Left cardiac atrium (tissue), 4 donors: Measurements from ENCODE around the gene TES. TPM values are rescaled to one million over a fixed set of nuclear protein-coding genes. Genes with fewer than 3 reads are reported as not detected.
"Not testable (repeated sequence)": the region's sequence is repeated elsewhere in the genome, so short reads cannot be mapped to it uniquely, and the experiment has no call there.

Source experiments
- ATAC-seq, 2 donors: fragments of 200-7000 bp; cut with Tn5 transposase; one replicate each; pipeline ENCODE4 v1.9.1; 2020; ENCODE audit warnings: mild to moderate bottlenecking in 2 of 2, moderate library complexity in 2 of 2
- DNase-seq: peaks from one replicate; pipeline ENCODE4 v3.0.0-alpha.2; 2020
- intact Hi-C, 2 donors: fragments of 100-400 bp; cut with DNase I; formaldehyde crosslinking; loops; one replicate each; pipeline versions ENCODE4 v1.14.1 to v1.15.1; 2022 to 2023
- total RNA-seq, 2 donors: library from RNA; stranded (reverse); fragmentation: NEBNext Ultra II Directional; extraction: Animal tissue kit (Norgen Biotek cat#: 25700); gene quantifications; one replicate each; pipeline ENCODE4 v1.2.1, GENCODE V29; 2021
- donor health status: DM: no; HTN: yes; CAD: no.
- donor health status: DM: no; HTN: yes; CAD: no; lungs with severe emphysema.
- donor health status: DM: yes; HTN: yes; CAD: no.
- donor health status: Dilated cardiomyopathy.

TES gene
- total RNA-seq, 2 donors from 2014 or later = 22.5 to 27.6 TPM

DNA sequence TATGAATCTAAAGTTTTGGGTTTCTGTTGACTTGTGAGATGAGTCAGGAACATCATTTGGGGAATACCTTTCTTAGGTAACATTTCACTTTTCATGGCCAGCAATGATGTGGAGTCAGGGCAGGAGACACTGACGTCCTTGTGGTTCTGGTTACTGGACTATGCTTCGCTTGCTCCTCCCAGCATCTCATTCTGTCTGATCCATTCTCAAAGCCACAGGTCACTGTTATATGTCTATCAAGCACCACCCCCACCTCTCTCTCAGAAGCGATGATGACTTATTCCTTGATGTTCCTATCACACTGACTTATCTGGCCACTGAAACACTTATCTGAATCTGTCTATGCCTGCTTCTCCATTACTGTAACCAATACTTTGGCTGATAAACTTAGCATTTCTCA lies 51.6 kb downstream of the TES start:
- no peak for DNase-seq
- no peak for ATAC-seq
- intact Hi-C loops = loop anchor here (5.0 to 10.0 kb wide), 4 partner anchors 83 to 545 kb away; partner anchors contain the start of gene CAV1 (in 1 of the 2)

DNA sequence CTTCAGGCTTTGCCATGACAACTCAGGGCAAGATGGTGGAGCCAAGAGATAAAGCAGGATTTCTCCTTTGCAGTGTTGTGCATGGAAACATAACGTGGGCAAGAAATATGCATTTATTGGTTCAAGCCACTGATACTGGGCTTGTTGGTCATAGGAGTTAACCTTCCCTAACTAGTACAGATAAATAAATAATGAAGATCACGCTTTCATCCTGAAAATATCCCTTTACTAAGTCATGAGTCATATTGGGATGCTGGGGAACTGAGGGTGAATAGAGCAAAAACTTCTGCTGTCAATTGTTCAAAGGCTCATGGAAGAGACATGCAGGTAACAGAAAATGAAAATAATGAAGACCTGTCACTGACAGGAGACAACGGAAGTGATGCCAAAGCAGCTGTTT lies 55.5 kb downstream of the TES start:
- ATAC-seq = no peak
- intact Hi-C loops = loop anchor here in 1 of 2 donors (10.0 kb wide), 1 partner anchor 79 kb away; no protein-coding TSS in a partner anchor
- no peak for DNase-seq

DNA sequence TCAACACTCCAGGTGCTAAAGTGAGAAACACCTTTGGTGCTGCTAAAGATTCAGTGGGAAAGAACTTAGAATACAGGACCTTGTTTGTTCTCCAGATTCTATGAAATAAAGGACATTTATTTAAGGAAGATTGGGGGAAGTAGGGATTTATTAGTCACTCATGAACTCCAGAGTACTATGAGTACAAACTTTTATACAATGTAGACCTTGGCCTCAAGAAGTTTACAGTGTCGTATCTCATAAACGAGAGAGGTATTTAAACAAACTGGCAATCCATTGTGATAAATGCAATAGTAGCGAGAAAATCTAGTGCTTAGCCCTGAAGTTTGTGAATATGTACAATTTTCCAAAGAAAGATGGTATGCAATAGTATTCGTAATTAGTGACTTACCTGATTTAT lies 59.1 kb downstream of the TES start:
- intact Hi-C loops = loop anchor here in 1 of 2 donors (10.0 kb wide), 1 partner anchor 75 kb away; no protein-coding TSS in a partner anchor
- ATAC-seq = no peak

DNA sequence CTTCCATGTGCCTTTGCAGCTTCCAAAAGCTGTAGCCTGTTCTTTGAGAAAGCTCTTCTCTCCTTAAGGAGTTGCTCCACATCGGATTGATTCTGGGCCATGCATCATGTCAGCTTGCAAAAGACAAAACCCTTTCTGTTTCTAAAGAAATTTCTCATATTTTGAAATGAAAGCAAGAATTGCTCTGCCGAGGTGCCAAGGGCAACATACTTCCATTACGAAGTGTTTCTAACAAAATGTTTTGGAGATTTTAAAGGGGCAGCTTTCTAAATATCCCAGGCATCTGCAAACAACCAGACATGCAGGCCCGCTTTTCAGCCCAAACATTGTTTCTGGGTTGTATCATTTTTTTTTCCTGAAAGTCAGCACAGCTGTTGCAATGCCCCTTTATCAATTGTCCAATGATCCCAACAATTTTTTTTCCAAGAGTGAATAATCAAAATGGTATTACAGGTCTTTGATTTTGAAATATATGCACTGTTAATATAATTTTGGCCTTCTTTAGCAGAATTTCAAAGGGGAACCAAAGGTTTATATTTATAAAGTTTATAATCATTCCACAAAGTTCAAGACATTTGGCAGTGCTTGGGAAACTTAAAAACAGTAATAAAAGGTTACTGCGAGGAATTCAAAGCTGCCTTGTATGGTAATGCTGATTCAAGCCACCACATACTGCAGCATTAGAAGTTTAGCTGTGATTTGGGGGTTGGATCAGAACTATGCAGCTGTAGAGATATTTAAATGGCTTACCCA lies 61.0 kb downstream of the TES start:
- peak; percentile 57 to 76 for ATAC-seq
- DNase-seq = no peak
- intact Hi-C loops = loop anchor here in 1 of 2 donors (10.0 kb wide), 2 partner anchors 73 to 163 kb away; no protein-coding TSS in a partner anchor

More for the DNA sequence above, 59.1 kb downstream of the TES start:
- no peak for DNase-seq

DNA sequence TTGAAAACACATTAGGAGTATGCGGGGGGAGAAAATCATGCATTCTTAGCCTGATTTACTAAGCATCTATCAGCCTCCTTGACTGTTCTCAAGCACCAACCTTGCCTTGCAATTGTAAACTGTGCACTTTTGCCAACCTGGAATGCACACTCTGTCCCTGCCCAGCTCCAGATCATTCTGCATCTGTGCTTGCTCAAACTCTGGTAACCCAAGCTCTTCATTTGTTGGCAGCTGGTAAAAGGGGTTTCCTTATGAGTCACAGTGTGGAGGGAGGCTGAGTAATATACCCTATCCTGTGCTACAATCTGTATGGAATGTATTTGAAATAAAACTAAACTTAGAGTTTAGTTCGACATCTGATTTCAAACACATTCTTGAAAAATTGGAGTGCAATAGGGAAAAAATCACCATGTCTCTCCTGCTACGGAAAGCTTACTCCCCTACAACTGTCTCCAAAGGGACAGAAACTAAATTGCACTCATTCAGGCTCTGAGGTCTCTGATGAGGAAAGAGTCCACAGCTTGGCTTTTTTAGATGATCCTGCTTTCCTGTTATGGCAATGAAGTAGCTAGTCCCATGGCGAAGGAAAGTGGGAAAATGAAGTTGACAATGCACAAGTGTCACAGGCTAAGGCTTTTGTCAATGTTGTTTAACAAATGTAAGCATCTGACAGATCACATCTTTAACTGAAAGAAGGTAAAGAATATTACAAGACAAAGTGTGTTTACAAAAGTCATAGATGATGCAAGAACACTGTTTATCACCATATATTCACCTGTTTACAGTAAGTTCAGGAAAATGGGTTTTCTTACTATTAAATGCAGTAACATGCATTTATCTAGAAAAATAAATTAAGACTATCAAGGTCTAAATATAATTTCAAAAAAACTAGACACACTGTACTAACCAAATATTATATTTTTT lies 61.9 kb downstream of the TES start:
- intact Hi-C loops = loop anchor here in 1 of 2 donors (10.0 kb wide), 2 partner anchors 73 to 163 kb away; no protein-coding TSS in a partner anchor
- DNase-seq = peak; percentile 33
- peak; percentile 89 to 99 for ATAC-seq

DNA sequence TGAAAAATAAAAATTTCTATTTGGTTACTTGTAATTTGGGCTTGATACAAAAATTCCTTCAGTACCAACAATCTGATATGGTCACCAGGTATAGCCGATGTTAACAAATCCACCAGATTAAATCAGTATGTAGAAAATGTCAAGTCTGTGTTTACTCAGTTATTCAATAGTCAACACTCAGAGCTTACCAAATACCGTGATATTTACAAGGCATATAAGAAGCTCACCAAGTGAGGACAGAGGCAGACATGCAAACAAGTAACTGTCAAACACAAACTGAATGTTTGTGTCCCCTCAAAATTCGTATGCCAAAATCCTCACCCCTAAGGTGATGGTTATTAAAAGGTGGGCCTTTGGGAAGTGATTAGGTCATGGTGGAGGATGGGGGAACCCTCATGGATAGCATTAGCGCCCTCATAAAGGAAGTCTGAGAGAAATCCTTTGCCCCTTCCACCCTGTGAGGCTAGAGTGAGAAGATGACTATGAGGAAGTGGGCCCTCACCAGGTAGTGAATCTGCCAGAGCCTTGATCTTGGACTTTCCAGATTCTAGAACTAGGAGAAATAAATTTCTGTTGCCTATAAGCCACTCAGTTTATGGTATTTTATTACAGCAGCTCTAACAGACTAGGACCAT lies 63.1 kb downstream of the TES start:
- no peak for ATAC-seq
- DNase-seq = no peak
- intact Hi-C loops = loop anchor here in 1 of 2 donors (10.0 kb wide), 2 partner anchors 71 to 161 kb away; no protein-coding TSS in a partner anchor

DNA sequence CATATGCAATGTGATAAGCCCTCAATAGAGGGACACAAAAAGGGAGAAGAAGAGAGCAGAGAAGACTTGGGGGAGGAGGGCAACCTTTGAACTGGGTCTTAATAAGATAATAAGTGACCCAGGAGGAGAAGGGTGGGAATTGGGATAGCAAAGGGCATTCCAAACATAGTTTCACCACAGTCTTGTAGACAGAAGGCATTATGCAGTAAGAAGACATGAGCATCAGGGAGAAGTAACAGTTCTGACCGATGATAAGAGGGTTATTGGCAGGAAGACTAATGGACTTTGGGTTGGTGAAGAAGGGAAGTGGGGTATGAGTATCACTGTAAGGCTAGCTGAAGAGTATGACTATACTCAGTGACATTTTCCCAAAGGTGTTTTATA lies 63.6 kb downstream of the TES start:
- intact Hi-C loops = loop anchor here in 1 of 2 donors (10.0 kb wide), 2 partner anchors 71 to 161 kb away; no protein-coding TSS in a partner anchor
- DNase-seq (no peak), ATAC-seq (no peak)

DNA sequence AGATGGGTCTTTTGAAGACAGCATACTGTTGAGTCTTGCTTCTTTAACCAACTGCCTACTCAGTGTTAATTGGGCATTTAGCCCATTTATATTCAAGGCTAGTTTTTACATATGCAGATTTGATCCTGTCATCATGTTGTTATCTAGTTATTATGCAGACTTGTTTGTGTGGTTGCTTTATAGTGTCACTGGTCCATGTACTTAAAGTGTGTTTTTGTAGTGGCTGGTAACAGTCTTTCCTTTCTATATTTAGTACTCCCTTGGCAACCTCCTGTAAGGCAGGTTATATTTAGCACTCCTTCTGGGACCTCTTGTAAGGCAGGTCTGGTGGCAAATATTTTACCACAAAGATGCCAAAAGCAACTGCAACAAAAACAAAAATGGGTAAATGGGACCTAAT lies 66.7 kb downstream of the TES start:
- intact Hi-C loops = loop anchor here in 1 of 2 donors (10.0 kb wide), 2 partner anchors 68 to 158 kb away; no protein-coding TSS in a partner anchor
- DNase-seq (no peak), ATAC-seq (peak; percentile 54 to 55)

DNA sequence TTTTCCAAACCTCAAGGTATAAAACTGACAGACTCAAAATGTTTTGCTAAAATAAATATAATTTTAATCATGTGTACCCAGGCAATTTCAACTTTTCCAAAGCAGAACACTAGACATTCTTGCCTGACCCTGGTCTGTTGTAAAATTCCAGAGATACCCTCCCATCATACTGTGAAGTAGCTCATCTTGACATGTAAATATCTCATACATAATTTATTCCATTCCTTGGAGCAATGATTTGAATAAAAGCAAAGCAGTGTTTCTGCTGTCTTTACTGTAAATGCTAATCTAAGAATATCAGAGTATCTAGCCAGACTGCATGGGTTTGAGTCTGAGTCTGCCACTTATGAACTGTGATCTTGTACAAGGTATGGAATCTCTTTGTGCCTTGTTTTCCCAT lies 68.9 kb downstream of the TES start:
- no peak for ATAC-seq
- intact Hi-C loops = loop anchor here in 1 of 2 donors (10.0 kb wide), 2 partner anchors 66 to 156 kb away; no protein-coding TSS in a partner anchor
- DNase-seq = no peak

DNA sequence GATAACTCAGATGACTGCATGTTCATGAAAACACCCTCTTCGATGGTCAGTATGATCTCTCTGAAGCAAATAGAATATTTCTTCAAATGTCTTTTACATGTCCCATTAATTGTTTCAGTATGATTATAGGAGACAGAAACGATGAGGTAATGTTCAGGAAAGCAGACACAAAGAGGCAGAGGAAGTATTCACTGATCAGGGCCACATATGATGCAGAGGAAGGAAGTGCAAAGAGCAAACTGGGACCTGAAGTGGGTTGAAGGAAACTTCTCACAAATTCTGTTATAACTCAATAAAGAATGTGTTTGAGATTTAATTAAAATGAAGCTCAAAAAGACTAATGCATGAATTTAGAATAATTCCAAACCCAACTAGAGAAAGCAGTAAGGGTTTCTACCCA lies 70.5 kb downstream of the TES start:
- intact Hi-C loops = no loop called here
- no peak for ATAC-seq

DNA sequence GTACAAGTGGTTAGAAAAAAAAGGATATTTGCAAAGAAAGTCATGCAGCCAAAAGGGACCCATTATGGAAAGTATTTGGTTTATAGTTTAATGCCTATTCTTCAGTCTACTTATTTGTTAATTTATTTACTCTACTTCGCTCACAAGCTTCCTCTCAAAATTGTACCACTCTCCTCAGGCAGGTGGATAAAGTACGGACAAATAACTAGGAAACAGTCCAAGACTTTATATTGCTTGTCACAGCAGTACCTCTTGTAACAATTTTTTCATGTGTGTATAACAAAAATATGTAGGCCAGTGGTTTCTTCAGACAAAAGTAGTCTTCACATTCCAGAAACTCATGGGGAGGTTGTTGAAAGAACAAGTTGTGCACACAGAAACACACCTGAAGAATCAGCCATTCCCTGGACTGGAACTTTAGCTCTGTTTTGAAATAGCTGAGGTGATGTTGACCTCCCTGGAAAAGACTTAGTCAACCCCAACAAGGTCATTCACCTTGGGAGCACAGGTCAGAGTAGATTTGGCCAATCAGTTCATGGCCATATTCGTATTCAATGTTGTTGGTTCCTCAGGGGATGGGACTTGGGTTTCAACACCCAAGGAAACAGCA lies 73.4 kb downstream of the TES start:
- DNase-seq = no peak
- no peak for ATAC-seq
- intact Hi-C loops = no loop called here

More for the DNA sequence above, 70.5 kb downstream of the TES start:
- DNase-seq = no peak

DNA sequence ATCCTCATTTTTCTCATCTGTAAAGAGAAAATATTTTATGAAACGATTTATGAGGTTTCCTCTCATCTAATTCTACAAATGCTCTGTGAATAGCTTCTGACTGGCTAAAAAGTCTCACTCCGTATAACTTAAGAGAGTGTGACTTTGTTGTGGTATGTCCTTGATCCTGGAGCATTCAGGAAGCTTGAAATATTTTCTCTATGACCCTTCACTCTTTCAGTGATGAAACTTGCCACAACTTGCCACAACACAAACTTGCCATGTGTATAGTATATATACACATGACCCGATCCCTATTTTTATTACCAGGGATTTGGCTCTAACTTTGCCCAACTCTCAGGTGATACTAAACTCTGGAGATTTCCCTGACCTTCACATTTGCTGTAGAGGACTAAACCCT lies 74.1 kb downstream of the TES start:
- DNase-seq = no peak
- no peak for ATAC-seq
- intact Hi-C loops = no loop called here

DNA sequence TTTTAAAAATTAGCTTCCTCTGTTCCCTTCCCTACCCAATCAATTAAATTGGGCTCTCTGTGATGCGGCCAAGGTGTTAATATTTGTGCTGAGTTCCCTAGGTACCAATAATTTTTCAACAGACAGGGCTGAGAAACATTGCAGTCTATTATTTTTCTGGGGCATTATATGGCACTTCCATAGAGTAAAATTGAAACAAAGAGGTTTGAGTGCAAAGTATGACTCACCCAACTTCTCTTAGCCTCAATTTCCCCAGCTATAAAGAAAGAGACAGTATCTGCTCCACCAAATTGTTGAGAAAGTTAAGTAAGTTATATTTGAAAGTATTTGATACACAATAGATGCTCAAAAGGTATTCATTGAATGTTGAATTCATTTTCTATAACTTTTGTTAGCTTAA lies 74.9 kb downstream of the TES start:
- intact Hi-C loops = no loop called here
- DNase-seq (no peak), ATAC-seq (no peak)

DNA sequence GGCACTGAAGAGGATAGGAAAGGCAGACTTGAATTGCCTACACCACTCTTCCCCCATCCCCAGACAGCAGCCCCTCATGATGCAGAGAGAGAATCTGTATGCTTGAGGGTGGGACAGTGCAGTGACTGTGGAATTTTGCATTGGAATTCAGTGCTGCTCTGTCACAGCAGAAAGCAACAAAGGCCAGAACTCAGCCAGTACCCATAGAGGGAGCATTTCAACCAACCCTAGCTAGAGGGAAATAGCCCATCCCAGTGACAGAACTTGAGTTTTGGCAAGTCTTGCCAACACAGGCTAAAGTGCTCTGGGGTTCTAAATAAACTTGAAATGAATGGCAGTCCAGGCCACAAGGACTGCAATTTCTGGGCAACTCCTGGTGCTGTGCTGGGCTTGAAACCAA lies 80.4 kb downstream of the TES start:
- DNase-seq (no peak), ATAC-seq (no peak)
- intact Hi-C loops = loop anchor here in 1 of 2 donors (1.0 kb wide), 1 partner anchor 11 kb away; no protein-coding TSS in a partner anchor

DNA sequence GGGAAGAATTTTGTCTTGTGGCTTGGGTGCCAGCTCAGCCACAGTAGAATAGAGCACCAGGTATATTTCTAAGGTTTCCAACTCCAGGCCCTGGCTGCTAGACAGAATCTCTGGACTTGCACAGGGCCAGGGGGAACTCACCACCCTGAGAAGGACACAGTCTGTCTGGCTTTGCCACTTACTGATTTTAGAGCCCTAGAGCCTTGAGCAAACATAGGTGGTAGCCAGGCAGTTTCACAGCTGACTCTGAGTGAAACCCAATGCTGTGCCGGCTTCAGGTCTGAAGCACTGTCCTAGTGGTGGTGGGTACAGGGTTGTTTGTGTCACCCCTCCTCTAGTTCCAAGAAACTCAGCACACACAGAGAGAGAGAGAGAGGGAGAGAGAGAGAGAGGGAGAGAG lies 81.6 kb downstream of the TES start:
- no peak for DNase-seq
- intact Hi-C loops = loop anchor here in 1 of 2 donors (1.0 kb wide), 1 partner anchor 9 kb away; no protein-coding TSS in a partner anchor
- ATAC-seq = no peak

DNA sequence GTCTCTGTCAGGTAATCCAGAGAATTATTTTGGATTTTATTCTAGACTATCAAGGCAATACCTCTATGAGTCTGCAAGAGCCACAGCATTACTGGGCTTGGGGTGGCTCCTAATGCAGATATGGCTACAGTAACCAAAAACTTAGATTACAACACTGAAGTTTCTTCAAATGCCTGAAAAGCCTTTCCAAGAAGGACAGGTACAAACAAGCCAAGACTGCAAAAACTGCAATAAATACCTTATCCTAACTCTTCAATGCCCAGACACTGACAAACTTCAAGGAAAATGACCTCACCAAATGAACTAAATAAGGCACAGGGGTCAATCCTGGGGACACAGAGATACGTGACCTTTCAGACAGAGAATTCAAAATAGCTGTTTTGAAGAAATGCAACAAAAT lies 82.0 kb downstream of the TES start:
- DNase-seq (no peak), ATAC-seq (no peak)
- intact Hi-C loops = no loop called here

DNA sequence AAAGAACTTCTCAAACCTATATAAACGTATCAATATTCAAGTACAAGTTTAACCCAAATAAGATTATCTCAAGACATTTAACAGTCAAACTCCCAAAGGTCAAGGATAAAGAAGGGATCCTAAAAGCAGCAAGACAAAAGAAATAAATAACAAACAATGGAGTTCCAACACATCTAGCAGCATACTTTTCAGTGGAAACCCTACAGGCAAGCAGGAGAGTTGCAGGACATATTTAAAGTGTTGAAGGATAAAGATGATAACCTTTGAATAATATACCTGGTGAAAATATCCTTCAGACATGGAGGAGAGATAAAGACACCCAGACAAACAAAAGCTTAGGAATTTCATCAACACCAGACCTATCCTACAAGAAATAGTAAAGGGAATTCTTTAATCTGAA lies 82.8 kb downstream of the TES start:
- DNase-seq = no peak
- intact Hi-C loops = no loop called here
- ATAC-seq = no peak

DNA sequence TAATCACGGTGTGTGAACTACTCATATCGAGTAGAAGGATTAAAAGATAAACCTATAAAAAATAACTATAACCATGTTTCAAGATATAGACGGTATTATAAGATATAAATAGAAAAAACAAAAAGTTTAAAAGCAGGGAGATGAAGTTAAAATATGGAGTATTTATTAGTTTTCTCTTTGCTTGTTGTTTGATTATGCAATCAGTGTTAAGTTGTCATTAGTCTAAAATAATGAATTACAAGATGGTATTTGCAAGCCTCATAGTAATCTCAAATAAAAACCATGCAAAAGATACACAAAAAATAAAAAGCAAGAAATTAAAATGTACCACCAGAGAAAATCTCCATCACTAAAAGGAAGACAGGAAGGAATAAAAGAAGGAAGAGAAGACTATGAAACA lies 83.3 kb downstream of the TES start:
- no peak for DNase-seq
- intact Hi-C loops = no loop called here
- ATAC-seq = no peak

DNA sequence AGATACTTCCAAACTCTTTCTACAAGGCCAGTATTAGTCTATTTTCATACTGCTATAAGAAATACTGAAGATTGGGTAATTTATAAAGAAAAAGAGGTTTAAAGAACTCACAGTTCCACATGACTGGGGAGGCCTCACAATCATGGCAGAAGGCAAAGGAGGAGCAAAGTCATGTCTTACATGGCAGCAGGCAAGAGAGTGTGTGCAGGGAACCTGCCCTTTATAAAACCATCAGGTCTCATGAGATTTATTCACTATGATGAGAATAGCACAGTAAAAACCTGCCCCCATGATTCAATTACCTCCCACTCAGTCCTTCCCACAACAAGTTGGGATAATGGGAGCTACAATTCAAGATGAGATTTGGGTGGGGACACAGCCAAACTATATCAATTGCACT lies 85.6 kb downstream of the TES start:
- intact Hi-C loops, ATAC-seq, DNase-seq: not testable (repeated sequence)
